Cerebellar nuclear complex (tissue), 1 donor: ENCODE results near the gene P2RX4.
A peak's percentile ranks its signal among the peaks of the same experiment; 100 is the strongest.
"Not testable (repeated sequence)": the region's sequence is repeated elsewhere in the genome, so short reads cannot be mapped to it uniquely, and the experiment has no call there.

Experiments
- DNase-seq, 2 experiments: peaks; one replicate each; lab custom pipeline; 2025; lab: John Stamatoyannopoulos, UW

Gene P2RX4

DNA sequence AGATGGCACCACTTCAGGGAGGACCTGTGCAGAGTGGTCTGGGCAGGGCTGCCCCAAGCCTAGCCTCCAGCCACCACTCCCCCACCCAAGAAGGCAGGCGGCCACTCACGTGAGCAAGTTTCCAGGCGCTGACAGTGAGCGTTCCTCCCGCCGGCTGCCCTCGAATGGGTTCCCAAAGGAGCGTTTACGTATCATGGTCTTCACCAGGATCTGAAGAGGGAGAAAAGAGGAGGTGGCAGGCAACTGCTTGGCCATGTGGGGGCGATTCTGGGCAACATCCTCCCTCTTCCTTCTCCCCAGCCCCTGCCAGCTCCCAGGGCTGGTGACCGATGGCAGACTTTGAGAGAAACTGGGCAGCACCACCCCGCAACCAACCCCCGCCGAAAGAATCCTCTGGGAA, 35.1 kb downstream of the P2RX4 start:
- DNase-seq: no peak

DNA sequence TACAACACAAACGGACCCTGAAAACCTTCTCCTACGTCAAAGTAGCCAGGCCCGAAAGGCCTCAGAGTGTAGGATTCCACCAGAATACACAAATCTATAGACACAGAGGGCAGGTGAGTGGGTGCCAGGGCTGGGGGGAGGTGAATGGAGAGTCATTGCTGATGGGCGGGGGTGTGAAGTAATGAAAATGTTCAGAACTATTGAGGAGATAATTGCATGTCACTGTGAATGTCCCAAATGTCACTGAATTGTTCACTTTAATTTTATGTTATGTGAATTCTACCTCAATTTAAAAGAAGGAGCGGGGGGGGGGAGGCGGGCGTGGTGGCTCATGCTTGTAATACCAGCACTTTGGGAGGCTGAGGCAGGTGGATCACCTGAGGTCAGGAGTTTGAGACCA, 36.0 kb downstream of the P2RX4 start:
- DNase-seq: no peak

DNA sequence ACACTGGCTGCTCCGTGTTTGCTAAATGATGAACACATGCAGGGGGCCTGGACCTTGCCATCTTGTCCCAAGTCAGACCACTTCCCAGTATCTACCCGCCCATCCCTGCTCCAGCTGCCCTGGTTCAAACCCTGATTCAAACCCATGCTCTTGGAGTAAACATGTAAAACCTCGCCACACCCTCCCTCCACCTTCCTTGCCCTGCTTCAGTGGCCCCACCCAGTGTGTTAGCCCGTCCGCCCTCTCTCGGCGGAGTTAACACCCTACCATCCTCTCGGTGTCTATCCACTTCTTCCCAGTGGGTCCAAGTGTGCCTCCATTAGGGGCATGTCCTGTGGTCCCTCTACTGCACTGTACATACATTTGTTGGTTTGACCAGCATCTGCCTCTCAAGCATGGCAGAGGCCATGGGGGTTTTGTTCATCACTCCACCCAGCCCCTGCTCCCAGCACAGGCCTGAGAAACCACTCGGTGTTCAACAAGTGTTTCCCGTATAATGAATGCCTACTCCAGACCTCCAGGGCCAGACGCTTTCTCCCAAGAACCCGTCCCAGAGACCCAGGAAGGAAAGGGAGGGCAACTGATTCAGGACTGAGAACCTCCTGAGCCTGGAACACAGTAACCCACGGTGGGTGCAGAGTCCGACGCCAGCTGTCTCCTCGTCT, 37.1 kb downstream of the P2RX4 start:
- no peak for DNase-seq

GRCh38 chr12:121248622-121249021, 38.7 kb downstream of the P2RX4 start:
- no peak for DNase-seq

- no peak for DNase-seq
These were observed 40.4 kb downstream of the P2RX4 start for GRCh38 chr12:121250359-121250758.

GRCh38 chr12:121251838-121252237, 41.9 kb downstream of the P2RX4 start:
- DNase-seq: no peak

- DNase-seq: no peak
These were observed 42.9 kb downstream of the P2RX4 start for GRCh38 chr12:121252712-121253345.

- DNase-seq: no peak
These were observed 43.9 kb downstream of the P2RX4 start for GRCh38 chr12:121253638-121254335.

- no peak for DNase-seq
These were observed 45.5 kb downstream of the P2RX4 start for GRCh38 chr12:121255433-121255832.

- DNase-seq: not testable (repeated sequence)
These were observed 47.9 kb downstream of the P2RX4 start for GRCh38 chr12:121257704-121258449.

DNA sequence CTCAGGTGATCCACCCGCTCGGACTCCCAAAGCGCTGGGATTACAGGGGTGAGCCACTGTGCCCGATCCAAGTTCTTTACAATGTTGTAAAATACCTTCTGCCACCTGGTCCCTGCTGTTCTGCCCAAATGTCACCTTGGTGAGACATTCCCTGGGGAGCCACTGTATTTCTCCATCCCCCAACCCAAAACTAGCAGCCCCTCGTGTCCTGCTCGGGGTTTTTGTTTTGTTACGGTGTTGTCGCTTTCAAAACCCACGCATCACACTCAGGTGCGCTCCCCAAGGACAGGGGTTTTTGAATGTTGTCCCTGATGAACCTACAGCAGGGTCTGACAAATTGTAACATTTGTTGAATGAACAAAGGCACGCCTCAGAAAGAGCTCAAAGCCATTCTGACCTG, 49.1 kb downstream of the P2RX4 start:
- no peak for DNase-seq

- peak in 1 of 2 experiments; percentile 22 for DNase-seq
These were observed 50.2 kb downstream of the P2RX4 start for GRCh38 chr12:121260091-121260490.

DNA sequence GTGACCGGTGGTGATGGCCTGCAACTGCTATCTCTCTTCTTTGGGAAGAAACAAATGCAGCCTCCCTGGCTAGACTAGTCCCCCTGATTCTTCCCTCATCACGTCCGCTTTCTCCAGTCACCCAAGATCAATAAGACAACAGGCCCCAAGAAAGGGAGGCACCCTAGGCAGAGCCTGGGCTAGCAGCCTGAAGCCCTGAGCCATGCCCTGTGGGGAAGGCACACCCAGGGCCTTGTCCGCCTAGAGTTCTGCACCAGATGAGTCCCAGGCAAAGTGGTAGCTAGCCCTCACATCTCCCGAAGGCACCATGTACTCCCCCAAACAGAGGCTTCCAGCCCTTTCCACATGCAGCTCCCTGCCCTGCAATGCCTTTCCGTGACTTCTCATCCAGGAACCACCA, 51.5 kb downstream of the P2RX4 start:
- no peak for DNase-seq

DNA sequence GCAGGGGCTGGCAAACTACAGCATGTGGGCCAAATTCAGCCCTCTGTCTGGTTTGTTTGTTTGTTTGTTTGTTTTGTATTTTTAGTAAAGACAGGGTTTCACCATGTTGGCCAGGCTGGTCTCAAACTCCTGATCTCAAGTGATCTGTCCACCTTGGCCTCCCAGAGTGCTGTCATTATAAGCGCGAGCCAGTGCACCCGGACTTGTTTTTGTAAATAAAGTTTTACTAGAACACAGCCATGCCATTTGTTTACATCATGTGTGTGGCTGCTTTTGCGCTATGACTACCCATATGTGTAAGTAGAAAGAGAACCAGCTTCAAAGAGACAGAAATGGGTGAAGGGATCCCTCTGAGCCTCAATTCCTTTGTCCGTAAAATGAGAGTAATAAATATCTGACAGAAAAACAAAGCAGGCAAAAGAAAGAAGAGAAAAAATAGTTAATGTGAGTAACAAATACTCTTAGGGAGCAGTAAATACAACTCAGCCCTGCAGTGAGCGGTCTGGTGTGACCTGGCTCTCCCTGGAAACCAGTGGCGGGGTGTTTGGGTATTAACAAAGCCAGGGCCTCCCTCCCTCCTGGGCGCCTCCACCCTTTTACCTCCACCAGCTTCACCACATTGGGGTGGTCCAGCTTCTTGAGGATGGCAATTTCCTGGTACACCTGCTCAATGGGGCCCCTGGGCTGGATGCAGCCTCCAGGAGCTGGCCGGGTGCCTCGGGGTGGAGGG, 53.4 kb downstream of the P2RX4 start:
- no peak for DNase-seq

DNA sequence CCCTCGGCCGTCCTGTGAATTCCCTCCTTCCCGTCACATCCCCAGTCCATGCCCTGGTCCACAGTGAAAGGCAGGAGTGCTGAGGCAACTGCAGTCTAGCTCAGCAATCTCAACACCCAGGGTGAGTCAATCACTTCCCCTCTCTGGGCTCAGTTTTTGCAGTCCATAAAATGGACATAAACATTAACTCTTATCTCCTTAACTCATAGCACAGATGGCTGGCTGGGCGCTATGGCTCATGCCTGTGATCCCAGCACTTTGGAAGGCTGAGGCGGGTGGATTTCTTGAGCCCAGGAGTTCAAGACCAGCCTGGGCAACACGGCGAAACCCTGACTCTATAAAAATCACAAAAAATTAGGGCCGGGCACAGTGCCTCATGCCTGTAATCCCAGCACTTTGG, 54.2 kb downstream of the P2RX4 start:
- DNase-seq: no peak

- no peak for DNase-seq
These were observed 55.1 kb downstream of the P2RX4 start for GRCh38 chr12:121264951-121265515.

- DNase-seq: no peak
These were observed 57.9 kb downstream of the P2RX4 start for GRCh38 chr12:121267822-121268221.

GRCh38 chr12:121273364-121273896, 63.5 kb downstream of the P2RX4 start:
- DNase-seq: no peak

- peak in 1 of 2 experiments; percentile 57 for DNase-seq
These were observed 64.3 kb downstream of the P2RX4 start for GRCh38 chr12:121274036-121274763.

DNA sequence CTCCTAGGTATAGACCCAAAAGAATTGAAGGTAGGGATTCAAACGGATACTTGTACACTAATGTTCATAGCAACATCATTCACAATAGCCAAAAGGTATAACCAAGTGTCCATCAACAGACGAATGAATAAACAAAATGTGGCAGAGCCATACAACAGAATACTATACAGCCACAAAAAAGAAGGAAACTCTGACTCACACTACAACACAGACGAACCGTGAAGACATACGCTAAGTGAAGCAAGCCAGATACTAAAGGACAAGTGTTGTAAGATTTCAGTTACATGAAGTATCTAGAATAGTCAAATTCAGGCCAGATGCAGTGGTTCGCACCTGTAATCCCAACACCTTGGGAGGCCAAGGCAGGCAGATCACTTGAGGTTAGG, 67.4 kb downstream of the P2RX4 start:
- no peak for DNase-seq
